OCI-LY1 (cell line): ENCODE data around the gene KCNMA1.

Source experiments
- H2AFZ ChIP-seq: fragments of 200-600 bp; sonication (generic), shearing (Covaris generic); 2 replicates; pipeline ENCODE4 v1.6.0; 2014; ENCODE audit warnings: antibody characterized with exemption, mild to moderate bottlenecking, low read length
- H3F3A ChIP-seq: fragments of 200-600 bp; sonication (generic), shearing (Covaris generic); 2 replicates; pipeline ENCODE4 v1.6.0; 2014; ENCODE audit warnings: mild to moderate bottlenecking, antibody characterized with exemption, low read length, moderate library complexity; ENCODE audit not compliant: insufficient read depth
- H3K27ac ChIP-seq: fragments of 200-600 bp; sonication (generic); 2 replicates; pipeline ENCODE4 v1.5.1; 2014; ENCODE audit warnings: low read length, mixed run types, mild to moderate bottlenecking, low read depth; ENCODE audit not compliant: poor library complexity, severe bottlenecking
- H3K27me3 ChIP-seq: fragments of 200-600 bp; sonication (generic); 2 replicates; pipeline ENCODE4 v1.6.0; 2014; ENCODE audit warnings: antibody characterized with exemption, mild to moderate bottlenecking, low read length, moderate library complexity; ENCODE audit not compliant: insufficient read depth
- H3K36me3 ChIP-seq: fragments of 200-600 bp; sonication (generic); 2 replicates; pipeline ENCODE4 v1.6.1; 2014; ENCODE audit warnings: mild to moderate bottlenecking, antibody characterized with exemption, low read length, moderate library complexity, mixed read lengths; ENCODE audit not compliant: insufficient read depth
- H3K4me1 ChIP-seq: fragments of 200-600 bp; sonication (generic); 2 replicates; pipeline ENCODE4 v1.5.1; 2014; ENCODE audit warnings: mild to moderate bottlenecking, low read length, moderate library complexity; ENCODE audit not compliant: insufficient read depth, severe bottlenecking
- H3K4me2 ChIP-seq: fragments of 200-600 bp; sonication (generic), shearing (Covaris generic); 2 replicates; pipeline ENCODE4 v1.6.1; 2014; ENCODE audit warnings: low read length
- H3K4me3 ChIP-seq: fragments of 200-600 bp; sonication (generic); 2 replicates; pipeline ENCODE4 v1.5.1; 2014; ENCODE audit warnings: low read length, low read depth, mild to moderate bottlenecking, mixed read lengths; ENCODE audit not compliant: poor library complexity, severe bottlenecking
- H3K79me2 ChIP-seq: fragments of 200-600 bp; shearing (Covaris generic); 2 replicates; pipeline ENCODE4 v1.6.1; 2016; ENCODE audit warnings: mixed run types, low read length, mixed read lengths; ENCODE audit not compliant: insufficient read depth
- H3K9ac ChIP-seq: fragments of 200-600 bp; sonication (generic), shearing (Covaris generic); 2 replicates; pipeline ENCODE4 v1.6.1; 2014; ENCODE audit warnings: mild to moderate bottlenecking, low read length, mixed read lengths
- H3K9me2 ChIP-seq: fragments of 200-600 bp; sonication (generic), shearing (Covaris generic); 2 replicates; pipeline ENCODE4 v1.6.1; 2014; ENCODE audit warnings: low read depth, mild to moderate bottlenecking, low read length, mixed read lengths
- H3K9me3 ChIP-seq: fragments of 200-600 bp; shearing (Covaris generic); 2 replicates; pipeline ENCODE4 v1.6.1; 2014; ENCODE audit warnings: low read length, mixed read lengths
- H4K20me1 ChIP-seq: fragments of 200-600 bp; sonication (generic), shearing (Covaris generic); 2 replicates; pipeline ENCODE4 v1.6.0; 2016; ENCODE audit warnings: mild to moderate bottlenecking, low read length; ENCODE audit not compliant: insufficient read depth
- CTCF ChIP-seq: fragments of 200-600 bp; sonication (generic), shearing (Covaris generic); IDR thresholded peaks from 2 replicates; pipeline ENCODE4 v1.5.1; 2017; ENCODE audit warnings: mild to moderate bottlenecking, antibody characterized with exemption, low read length, moderate library complexity, mixed read lengths
- EZH2 ChIP-seq: fragments of 200-600 bp; sonication (generic), shearing (Covaris generic); IDR thresholded peaks from 2 replicates; pipeline ENCODE4 v1.8.0; 2017; ENCODE audit warnings: borderline replicate concordance, mixed run types, mild to moderate bottlenecking, antibody characterized with exemption, low read length, moderate library complexity, mixed read lengths

Gene KCNMA1

GRCh38 chr10:77398986-77399755 is 238.4 kb downstream of the KCNMA1 start:
- no peaks in the 10 kb centered on the region for H3K4me1 ChIP-seq
- H3K36me3 ChIP-seq: no peaks in the 10 kb centered on the region
- no peaks in the 10 kb centered on the region for H3K27me3 ChIP-seq

GRCh38 chr10:77398558-77398957 is 239.1 kb downstream of the KCNMA1 start:
- Histone ChIP-seq H3K27ac (no peak overlapping the region), H3K9ac (no peak overlapping the region), H3K4me2 (no peak overlapping the region), H3K79me2 (no peaks in the 10 kb centered on the region), H3K9me3 (no peaks in the 10 kb centered on the region), H3K4me3 (no peak overlapping the region), H3K27me3 (no peaks in the 10 kb centered on the region), H3F3A (no peaks in the 10 kb centered on the region), H3K4me1 (no peaks in the 10 kb centered on the region), H3K9me2 (no peaks in the 10 kb centered on the region), H3K36me3 (no peaks in the 10 kb centered on the region), H2AFZ (no peak overlapping the region), H4K20me1 (no peaks in the 10 kb centered on the region)
- TF ChIP-seq EZH2 (no peak), CTCF (no peak)

More at GRCh38 chr10:77398986-77399755, 238.4 kb downstream of the KCNMA1 start:
- Histone ChIP-seq H3K4me3 (no peak overlapping the region), H3F3A (no peaks in the 10 kb centered on the region), H3K79me2 (no peaks in the 10 kb centered on the region), H3K9me3 (no peaks in the 10 kb centered on the region), H3K9ac (no peak overlapping the region), H3K9me2 (no peaks in the 10 kb centered on the region), H3K27ac (no peak overlapping the region), H2AFZ (no peak overlapping the region), H4K20me1 (no peaks in the 10 kb centered on the region), H3K4me2 (no peak overlapping the region)
- no peak for TF ChIP-seq EZH2
- no peak for TF ChIP-seq CTCF

- no peak overlapping the region for H3K9ac ChIP-seq
- no peaks in the 10 kb centered on the region for H3K79me2 ChIP-seq
- no peak overlapping the region for H3K4me2 ChIP-seq
- no peaks in the 10 kb centered on the region for H3K36me3 ChIP-seq
- no peaks in the 10 kb centered on the region for H4K20me1 ChIP-seq
- H3K4me3 ChIP-seq: no peak overlapping the region
- no peak overlapping the region for H2AFZ ChIP-seq
- H3K27ac ChIP-seq: no peak overlapping the region
- no peaks in the 10 kb centered on the region for H3F3A ChIP-seq
- no peaks in the 10 kb centered on the region for H3K4me1 ChIP-seq
- no peaks in the 10 kb centered on the region for H3K9me3 ChIP-seq
- TF ChIP-seq EZH2 (no peak), CTCF (no peak)
- no peaks in the 10 kb centered on the region for H3K27me3 ChIP-seq
- no peaks in the 10 kb centered on the region for H3K9me2 ChIP-seq
Measured at GRCh38 chr10:77397103-77397502, 240.5 kb downstream of the KCNMA1 start.
